Measurements from ENCODE around the gene KRT1. TPM values are rescaled to one million over a fixed set of nuclear protein-coding genes. Genes with fewer than 3 reads are reported as not detected.

The KRT1 gene
- total and polyA plus RNA-seq, 4 experiments from 2014 or later, result 0.67 to 25.5 (median 21.0) TPM; not detected in 1

DNA sequence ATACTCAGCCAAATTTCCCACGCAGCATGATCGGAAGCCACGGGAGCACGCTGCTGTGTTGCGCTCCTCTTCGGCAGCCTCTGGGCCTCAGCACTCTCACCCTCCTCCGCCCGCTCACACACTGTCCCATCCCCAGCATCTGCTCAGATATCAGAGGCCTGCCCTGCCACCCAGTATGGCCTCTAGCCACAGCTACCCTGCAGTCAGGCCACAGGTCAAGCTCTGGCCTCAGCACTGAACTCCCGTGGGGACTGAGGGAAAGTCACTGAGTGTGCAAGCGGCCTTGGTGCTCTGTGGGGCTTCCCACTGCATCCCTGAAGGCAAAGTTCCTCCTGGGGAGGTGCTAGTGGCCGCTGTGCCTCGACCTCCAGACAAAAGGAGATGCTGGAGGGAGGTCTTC lies 21.1 kb upstream of the KRT1 start:
- H3K9me3 Mint-ChIP-seq, result peaks cover 0 to 2% (median 0%) of the 10 kb centered on the region in 8 donors
- no peak overlapping the region for H3K4me3 Mint-ChIP-seq

GRCh38 chr12:52699960-52700359 lies 19.8 kb upstream of the KRT1 start:
- no peaks in the 10 kb centered on the region for H3K27me3 ChIP-seq (ENCODE audit: insufficient read depth, low read length)
- no peak for DNase-seq
- no peaks in the 10 kb centered on the region for H3K36me3 ChIP-seq (ENCODE audit: insufficient read depth, low read length)
- intact Hi-C loops (cut with micrococcal nuclease), result no loop called here
- Mint-ChIP-seq H3K9me3 (peaks cover 0 to 2% (median 0%) of the 10 kb centered on the region in 8 donors), H3K36me3 (no peaks in the 10 kb centered on the region), H3K4me1 (no peaks in the 10 kb centered on the region), H3K4me3 (no peak overlapping the region), H3K27ac (no peak overlapping the region), H3K27me3 (peaks cover 27 to 28% of the 10 kb centered on the region in 2 donors)
- H3K27ac ChIP-seq (ENCODE audit: low read depth, low read length), result no peak overlapping the region
- no peaks in the 10 kb centered on the region for H3K4me1 ChIP-seq (ENCODE audit: insufficient read depth, low read length)
- POLR2A ChIA-PET (ENCODE audit: partially characterized antibody), result no interaction called here
- no peaks in the 10 kb centered on the region for H3K9me3 ChIP-seq (ENCODE audit: control insufficient read depth in 1 of 2, low read length in 2 of 2)
- CTCF ChIA-PET (ENCODE audit: partially characterized antibody), result no interaction called here
- H3K4me3 ChIP-seq (ENCODE audit: low read length in 2 of 2), result no peak overlapping the region

More for the DNA sequence above, 21.1 kb upstream of the KRT1 start:
- Mint-ChIP-seq H3K27ac (no peak overlapping the region), H3K36me3 (no peaks in the 10 kb centered on the region), H3K27me3 (peaks cover 19 to 25% of the 10 kb centered on the region in 2 donors), H3K4me1 (no peaks in the 10 kb centered on the region)
- Histone ChIP-seq H3K4me3 (ENCODE audit: low read length in 2 of 2) (no peak overlapping the region), H3K27ac (ENCODE audit: low read depth, low read length) (no peak overlapping the region), H3K4me1 (ENCODE audit: insufficient read depth, low read length) (no peaks in the 10 kb centered on the region), H3K36me3 (ENCODE audit: insufficient read depth, low read length) (no peaks in the 10 kb centered on the region), H3K9me3 (ENCODE audit: control insufficient read depth in 1 of 2, low read length in 2 of 2) (no peaks in the 10 kb centered on the region), H3K27me3 (ENCODE audit: insufficient read depth, low read length) (no peaks in the 10 kb centered on the region)
- CTCF ChIA-PET (ENCODE audit: partially characterized antibody), result no interaction called here
- intact Hi-C loops (cut with micrococcal nuclease), result no loop called here
- POLR2A ChIA-PET (ENCODE audit: partially characterized antibody), result no interaction called here
- DNase-seq, result no peak

GRCh38 chr12:52699373-52699772 lies 19.2 kb upstream of the KRT1 start:
- Mint-ChIP-seq H3K27ac (peak overlapping the region in 1 of 7 donors; percentile 15), H3K4me1 (no peaks in the 10 kb centered on the region), H3K4me3 (no peak overlapping the region), H3K9me3 (peaks cover 0 to 2% (median 0%) of the 10 kb centered on the region in 8 donors), H3K36me3 (no peaks in the 10 kb centered on the region), H3K27me3 (peaks cover 27 to 30% of the 10 kb centered on the region in 2 donors)
- intact Hi-C loops (cut with micrococcal nuclease), result no loop called here
- Histone ChIP-seq H3K27me3 (ENCODE audit: insufficient read depth, low read length) (no peaks in the 10 kb centered on the region), H3K27ac (ENCODE audit: low read depth, low read length) (no peak overlapping the region), H3K4me1 (ENCODE audit: insufficient read depth, low read length) (no peaks in the 10 kb centered on the region), H3K9me3 (ENCODE audit: control insufficient read depth in 1 of 2, low read length in 2 of 2) (no peaks in the 10 kb centered on the region), H3K4me3 (ENCODE audit: low read length in 2 of 2) (no peak overlapping the region), H3K36me3 (ENCODE audit: insufficient read depth, low read length) (no peaks in the 10 kb centered on the region)
- CTCF ChIA-PET (ENCODE audit: partially characterized antibody), result no interaction called here
- POLR2A ChIA-PET (ENCODE audit: partially characterized antibody), result no interaction called here
- DNase-seq, result no peak

DNA sequence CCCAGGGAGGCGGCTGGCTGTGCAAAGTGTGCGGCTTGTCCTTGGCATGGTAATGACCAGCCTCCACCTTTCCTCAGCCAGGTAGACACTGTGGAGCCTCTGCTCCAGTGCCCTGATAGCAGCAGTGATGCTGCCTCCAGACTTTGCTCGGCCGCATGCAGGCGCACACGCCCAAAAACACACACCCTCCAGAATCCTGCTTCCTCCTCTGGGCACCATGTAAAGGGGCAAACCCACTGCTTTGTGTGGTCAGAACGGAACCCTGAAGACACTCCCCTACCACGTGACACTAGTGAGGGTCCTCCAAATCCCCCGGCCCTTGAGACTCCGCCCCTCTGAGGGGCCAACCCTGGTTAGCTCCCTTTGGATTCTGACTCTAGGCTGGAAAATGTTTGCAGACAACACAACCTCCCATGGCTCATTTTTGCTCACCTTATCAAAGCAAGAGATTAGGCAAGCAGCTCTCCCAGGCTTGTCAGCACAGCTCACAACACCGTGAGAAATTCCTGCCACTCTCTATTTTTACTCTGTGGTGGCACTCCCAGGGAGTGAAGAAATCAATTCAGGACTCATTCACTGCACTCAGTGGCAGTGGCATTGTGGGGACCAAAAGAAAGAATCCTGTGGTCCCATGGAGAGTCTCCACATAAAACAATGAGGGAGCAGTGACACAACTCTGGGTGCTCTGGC lies 18.6 kb upstream of the KRT1 start:
- peaks cover 0 to 2% (median 0%) of the 10 kb centered on the region in 8 donors for H3K9me3 Mint-ChIP-seq
- H3K36me3 Mint-ChIP-seq, result no peaks in the 10 kb centered on the region
- DNase-seq, result no peak
- CTCF ChIA-PET (ENCODE audit: partially characterized antibody), result no interaction called here
- peak overlapping the region in 1 of 7 donors; percentile 23 for H3K27ac Mint-ChIP-seq
- Histone ChIP-seq H3K4me3 (ENCODE audit: low read length in 2 of 2) (no peak overlapping the region), H3K9me3 (ENCODE audit: control insufficient read depth in 1 of 2, low read length in 2 of 2) (no peaks in the 10 kb centered on the region), H3K4me1 (ENCODE audit: insufficient read depth, low read length) (no peaks in the 10 kb centered on the region), H3K27me3 (ENCODE audit: insufficient read depth, low read length) (no peaks in the 10 kb centered on the region), H3K27ac (ENCODE audit: low read depth, low read length) (no peak overlapping the region), H3K36me3 (ENCODE audit: insufficient read depth, low read length) (no peaks in the 10 kb centered on the region)
- intact Hi-C loops (cut with micrococcal nuclease), result no loop called here
- peak overlapping the region in 1 of 8 donors; percentile 8 for H3K4me3 Mint-ChIP-seq
- H3K27me3 Mint-ChIP-seq, result peaks cover 27 to 30% of the 10 kb centered on the region in 2 donors
- POLR2A ChIA-PET (ENCODE audit: partially characterized antibody), result no interaction called here
- H3K4me1 Mint-ChIP-seq, result no peaks in the 10 kb centered on the region

GRCh38 chr12:52697058-52697582 lies 16.9 kb upstream of the KRT1 start:
- Mint-ChIP-seq H3K9me3 (peaks cover 0 to 2% (median 0%) of the 10 kb centered on the region in 8 donors), H3K4me3 (no peak overlapping the region), H3K27ac (no peak overlapping the region), H3K27me3 (peaks cover 21 to 29% of the 10 kb centered on the region in 2 donors), H3K36me3 (no peaks in the 10 kb centered on the region), H3K4me1 (peaks cover 0 to 11% (median under 1%) of the 10 kb centered on the region in 4 donors)
- POLR2A ChIA-PET (ENCODE audit: partially characterized antibody), result no interaction called here
- H3K4me1 ChIP-seq (ENCODE audit: insufficient read depth, low read length), result no peaks in the 10 kb centered on the region
- intact Hi-C loops (cut with micrococcal nuclease), result no loop called here
- no peak for DNase-seq
- H3K27ac ChIP-seq (ENCODE audit: low read depth, low read length), result no peak overlapping the region
- no peak overlapping the region for H3K4me3 ChIP-seq (ENCODE audit: low read length in 2 of 2)
- H3K27me3 ChIP-seq (ENCODE audit: insufficient read depth, low read length), result no peaks in the 10 kb centered on the region
- H3K36me3 ChIP-seq (ENCODE audit: insufficient read depth, low read length), result no peaks in the 10 kb centered on the region
- H3K9me3 ChIP-seq (ENCODE audit: control insufficient read depth in 1 of 2, low read length in 2 of 2), result no peaks in the 10 kb centered on the region
- CTCF ChIA-PET (ENCODE audit: partially characterized antibody), result interaction anchor here (1.6 kb wide), 1 partner anchor 16 kb away, joined by 5 read pairs; no protein-coding TSS in a partner anchor

DNA sequence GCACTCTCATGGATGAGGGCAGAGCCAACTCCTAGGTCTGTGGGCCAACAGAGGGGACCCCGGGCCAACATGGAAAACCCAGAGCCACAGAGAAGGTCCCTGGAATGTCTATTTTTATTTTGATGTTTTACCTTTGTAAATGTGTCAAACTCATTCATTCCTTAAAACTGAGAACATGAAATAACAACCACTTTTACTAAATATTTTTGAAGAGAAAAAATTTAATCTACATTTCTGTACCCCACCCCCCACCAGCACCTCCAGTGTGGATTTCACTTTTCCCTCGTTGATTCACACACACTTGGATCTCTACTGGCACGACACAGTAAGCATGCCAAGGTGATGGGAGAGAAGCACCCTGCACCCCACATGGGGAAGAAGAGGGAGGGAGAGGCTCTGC lies 16.4 kb upstream of the KRT1 start:
- H3K27ac Mint-ChIP-seq, result no peak overlapping the region
- H3K27me3 Mint-ChIP-seq, result peaks cover 18 to 25% of the 10 kb centered on the region in 2 donors
- Histone ChIP-seq H3K4me1 (ENCODE audit: insufficient read depth, low read length) (peaks cover 4% of the 10 kb centered on the region), H3K27ac (ENCODE audit: low read depth, low read length) (no peak overlapping the region), H3K4me3 (ENCODE audit: low read length in 2 of 2) (no peak overlapping the region), H3K27me3 (ENCODE audit: insufficient read depth, low read length) (no peaks in the 10 kb centered on the region), H3K9me3 (ENCODE audit: control insufficient read depth in 1 of 2, low read length in 2 of 2) (no peaks in the 10 kb centered on the region), H3K36me3 (ENCODE audit: insufficient read depth, low read length) (no peaks in the 10 kb centered on the region)
- no peaks in the 10 kb centered on the region for H3K36me3 Mint-ChIP-seq
- peaks cover 2 to 15% (median 5%) of the 10 kb centered on the region in 4 donors for H3K4me1 Mint-ChIP-seq
- no peak overlapping the region for H3K4me3 Mint-ChIP-seq
- ChIA-PET CTCF (ENCODE audit: partially characterized antibody) (no interaction called here), POLR2A (ENCODE audit: partially characterized antibody) (no interaction called here)
- peaks cover 0 to 2% (median 0%) of the 10 kb centered on the region in 8 donors for H3K9me3 Mint-ChIP-seq
- intact Hi-C loops (cut with micrococcal nuclease), result no loop called here
- DNase-seq, result no peak

- no peak for DNase-seq
- no peaks in the 10 kb centered on the region for H3K27me3 ChIP-seq (ENCODE audit: insufficient read depth, low read length)
- ChIA-PET CTCF (ENCODE audit: partially characterized antibody) (no interaction called here), POLR2A (ENCODE audit: partially characterized antibody) (no interaction called here)
- H3K27ac ChIP-seq (ENCODE audit: low read depth, low read length), result no peak overlapping the region
- no peak overlapping the region for H3K4me3 ChIP-seq (ENCODE audit: low read length in 2 of 2)
- peaks cover 9 to 28% (median 16%) of the 10 kb centered on the region in 4 donors for H3K4me1 Mint-ChIP-seq
- peaks cover 13 to 22% of the 10 kb centered on the region in 2 donors for H3K27me3 Mint-ChIP-seq
- H3K4me3 Mint-ChIP-seq, result no peak overlapping the region
- intact Hi-C loops (cut with micrococcal nuclease), result no loop called here
- peaks cover 15% of the 10 kb centered on the region for H3K4me1 ChIP-seq (ENCODE audit: insufficient read depth, low read length)
- H3K9me3 Mint-ChIP-seq, result no peaks in the 10 kb centered on the region
- H3K27ac Mint-ChIP-seq, result peak overlapping the region in 1 of 7 donors; percentile 43
- no peaks in the 10 kb centered on the region for H3K36me3 ChIP-seq (ENCODE audit: insufficient read depth, low read length)
- no peaks in the 10 kb centered on the region for H3K36me3 Mint-ChIP-seq
- H3K9me3 ChIP-seq (ENCODE audit: control insufficient read depth in 1 of 2, low read length in 2 of 2), result no peaks in the 10 kb centered on the region
Observed at GRCh38 chr12:52695039-52695438, 14.8 kb upstream of the KRT1 start.

All from CD4-positive, alpha-beta memory T cell (primary cell).